Thyroid gland (tissue), 4 donors: ENCODE data around the gene OR2D3. TPM values are rescaled to one million over a fixed set of nuclear protein-coding genes. Genes with fewer than 3 reads are reported as not detected.

Experiments
- DNase-seq, 2 donors: peaks; one replicate each; pipeline ENCODE4 v3.0.0-alpha.2; 2019
- H3K27ac ChIP-seq, 3 donors: fragments of 200-600 bp; sonication (generic); 1 replicate in 2 of 3; 2 replicates in 1 of 3; pipeline ENCODE4 v1.5.1; 2016 to 2019; ENCODE audit warnings: mild to moderate bottlenecking in 1 of 3, moderate library complexity in 1 of 3
- H3K27me3 ChIP-seq: fragments of 200-600 bp; sonication (generic); one replicate; pipeline ENCODE4 v1.5.1; 2019
- H3K36me3 ChIP-seq, 2 donors: fragments of 200-600 bp; sonication (generic); one replicate each; pipeline ENCODE4 v1.5.1; 2016 to 2019
- H3K4me1 ChIP-seq, 2 donors: fragments of 200-600 bp; sonication (generic); one replicate each; pipeline ENCODE4 v1.5.1; 2017 to 2019
- H3K4me3 ChIP-seq, 3 donors: fragments of 200-600 bp; sonication (generic); replicated peaks in 1 of 3; 1 replicate in 2 of 3; 2 replicates in 1 of 3; pipeline ENCODE4 v1.5.1; 2016; ENCODE audit warnings: mild to moderate bottlenecking in 1 of 3
- H3K9me3 ChIP-seq: fragments of 200-600 bp; sonication (generic); one replicate; pipeline ENCODE4 v1.5.1; 2017
- CTCF ChIP-seq, 6 experiments: fragments of 200-600 bp in 3 of 6; fragments of 450-650 bp in 3 of 6; sonication (generic) in 3 of 6; IDR thresholded peaks; one replicate each; pipeline ENCODE4 v1.5.1; 2016 to 2019; ENCODE audit warnings: antibody characterized with exemption in 6 of 6, mild to moderate bottlenecking in 2 of 6, inconsistent platforms in 1 of 6, moderate library complexity in 1 of 6
- POLR2A ChIP-seq, 2 donors: fragments of 450-650 bp; IDR thresholded peaks; one replicate each; pipeline ENCODE4 v1.6.1; 2017; ENCODE audit warnings: antibody characterized with exemption in 2 of 2, mild to moderate bottlenecking in 2 of 2, moderate library complexity in 1 of 2
- WGBS, 2 donors: methylation state at CpG; one replicate each; pipeline ENCODE4 v1.1.5; 2017; 5-methylcytosine and 5-hydroxymethylcytosine counted together
- intact Hi-C: fragments of 100-400 bp; cut with DNase I; formaldehyde crosslinking; loops from one replicate; pipeline ENCODE4 v1.15.1; 2023
- total RNA-seq, 4 donors: library from RNA; depleted of rRNA; stranded (reverse); fragments of >200 nt; gene quantifications; one replicate each; pipeline ENCODE4 v1.2.3, GENCODE V29; 2016

The OR2D3 gene
- total RNA-seq, 4 donors from 2014 or later: not detected

DNA sequence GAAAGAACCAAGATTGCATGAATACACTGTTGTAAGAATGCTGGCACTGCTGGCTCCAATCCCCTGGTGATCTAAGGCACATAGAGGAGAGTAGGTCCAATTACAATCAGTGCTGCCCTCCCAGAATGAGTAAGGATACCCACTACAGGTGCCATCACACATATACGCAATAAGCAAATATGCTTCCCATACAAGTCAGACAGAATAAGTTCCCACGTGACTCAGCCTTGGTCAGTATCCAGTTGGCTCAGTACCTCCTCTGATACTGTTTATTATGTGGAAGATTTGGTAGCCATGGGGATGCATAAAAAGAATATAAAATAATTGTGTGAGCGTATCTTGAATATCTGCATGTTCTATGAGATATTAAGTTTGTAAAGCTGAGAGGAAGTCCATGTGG is 8.9 kb upstream of the OR2D3 start:
- no peaks in the 10 kb centered on the region for H3K9me3 ChIP-seq
- no peaks in the 10 kb centered on the region for H3K36me3 ChIP-seq
- no peak overlapping the region for H3K27ac ChIP-seq
- no peaks in the 10 kb centered on the region for H3K4me1 ChIP-seq
- 78 to 81% methylated on average over 3 of the region's 3 CpGs for WGBS, 2 donors
- no peaks in the 10 kb centered on the region for H3K27me3 ChIP-seq
- TF ChIP-seq POLR2A (IDR thresholded peaks at IDR 0.05): no peak
- TF ChIP-seq CTCF (IDR thresholded peaks at IDR 0.05): no peak
- no peak overlapping the region for H3K4me3 ChIP-seq
- intact Hi-C loops: no loop called here
- no peak for DNase-seq

- Histone ChIP-seq H3K4me1 (no peaks in the 10 kb centered on the region), H3K27ac (no peak overlapping the region), H3K27me3 (no peaks in the 10 kb centered on the region), H3K9me3 (no peaks in the 10 kb centered on the region), H3K36me3 (no peaks in the 10 kb centered on the region), H3K4me3 (no peak overlapping the region)
- intact Hi-C loops: no loop called here
- no peak for TF ChIP-seq POLR2A (IDR thresholded peaks at IDR 0.05)
- 29 to 53% methylated on average over 2 of the region's 2 CpGs for WGBS, 2 donors
- DNase-seq: no peak
Observed at GRCh38 chr11:6919698-6920097, 1.1 kb upstream of the OR2D3 start.

GRCh38 chr11:6925007-6925577 is 4.3 kb downstream of the OR2D3 start:
- intact Hi-C loops: no loop called here
- H3K9me3 ChIP-seq: no peaks in the 10 kb centered on the region
- no peak for TF ChIP-seq POLR2A (IDR thresholded peaks at IDR 0.05)
- no peak for TF ChIP-seq CTCF (IDR thresholded peaks at IDR 0.05)
- no peaks in the 10 kb centered on the region for H3K27me3 ChIP-seq
- H3K27ac ChIP-seq: no peak overlapping the region
- H3K36me3 ChIP-seq: no peaks in the 10 kb centered on the region
- peaks cover 4 to 7% of the 10 kb centered on the region in 2 donors for H3K4me1 ChIP-seq
- no peak overlapping the region for H3K4me3 ChIP-seq
- no peak for DNase-seq

GRCh38 chr11:6925636-6926207 is 4.9 kb downstream of the OR2D3 start:
- intact Hi-C loops: no loop called here
- H3K27ac ChIP-seq: peak overlapping the region in 1 of 3 donors; percentile 51

GRCh38 chr11:6926208-6927029 is 5.6 kb downstream of the OR2D3 start, which contains the start of gene ZNF215:
ZNF215 (plus strand) TSS chr11:6926426; CDS start chr11:6932273, 5,847 bp downstream.
- peak; percentile 59 to 70 for DNase-seq
- TF ChIP-seq CTCF (IDR thresholded peaks at IDR 0.05) (no peak), POLR2A (IDR thresholded peaks at IDR 0.05) (no peak)
- no peaks in the 10 kb centered on the region for H3K27me3 ChIP-seq
- 1 to 5% methylated on average over 9 to 55 of the region's 61 CpGs for whole genome bisulfite sequencing, 2 donors
- no peaks in the 10 kb centered on the region for H3K36me3 ChIP-seq
- intact Hi-C loops: no loop called here
- H3K4me3 ChIP-seq: peak within 1 kb of the TSS in 2 of 3 donors; percentile 53 to 63
- H3K4me1 ChIP-seq: peaks cover 4 to 7% of the 10 kb centered on the region in 2 donors
- peak within 1 kb of the TSS in 1 of 3 donors; percentile 51 for H3K27ac ChIP-seq
- H3K9me3 ChIP-seq: no peaks in the 10 kb centered on the region

More at GRCh38 chr11:6925636-6926207, 4.9 kb downstream of the OR2D3 start:
- no peaks in the 10 kb centered on the region for H3K36me3 ChIP-seq
- peaks cover 4 to 7% of the 10 kb centered on the region in 2 donors for H3K4me1 ChIP-seq
- 70 to 73% methylated on average over 2 of the region's 2 CpGs for WGBS, 2 donors
- no peaks in the 10 kb centered on the region for H3K9me3 ChIP-seq
- H3K4me3 ChIP-seq: peak overlapping the region in 2 of 3 donors; percentile 53 to 63
- no peaks in the 10 kb centered on the region for H3K27me3 ChIP-seq
- no peak for DNase-seq
- TF ChIP-seq CTCF (IDR thresholded peaks at IDR 0.05): no peak
- TF ChIP-seq POLR2A (IDR thresholded peaks at IDR 0.05): no peak
